T47D (cell line): Measurements from ENCODE around the gene SAPCD1.
A peak's percentile ranks its signal among the peaks of the same experiment; 100 is the strongest.
"Not testable (repeated sequence)": the region's sequence is repeated elsewhere in the genome, so short reads cannot be mapped to it uniquely, and the experiment has no call there.

Experiments used
- DNase-seq, 2 experiments: peaks; one replicate each; pipeline versions ENCODE4 v3.0.0 to v3.0.0-alpha.2; 2011 to 2012; ENCODE audit warnings: low read depth in 1 of 2, low spot score in 1 of 2
- JUND ChIP-seq: IDR thresholded peaks from 2 replicates; pipeline ENCODE4 v1.6.1; 2012; ENCODE audit warnings: low read depth
- in situ Hi-C: cut with HindIII; loops from 2 replicates; pipeline ENCODE4 v1.10.0; 2016; ENCODE audit warnings: low sequenced_read_pairs, low pct_unique_long_range_greater_than_20kb

Gene SAPCD1

DNA sequence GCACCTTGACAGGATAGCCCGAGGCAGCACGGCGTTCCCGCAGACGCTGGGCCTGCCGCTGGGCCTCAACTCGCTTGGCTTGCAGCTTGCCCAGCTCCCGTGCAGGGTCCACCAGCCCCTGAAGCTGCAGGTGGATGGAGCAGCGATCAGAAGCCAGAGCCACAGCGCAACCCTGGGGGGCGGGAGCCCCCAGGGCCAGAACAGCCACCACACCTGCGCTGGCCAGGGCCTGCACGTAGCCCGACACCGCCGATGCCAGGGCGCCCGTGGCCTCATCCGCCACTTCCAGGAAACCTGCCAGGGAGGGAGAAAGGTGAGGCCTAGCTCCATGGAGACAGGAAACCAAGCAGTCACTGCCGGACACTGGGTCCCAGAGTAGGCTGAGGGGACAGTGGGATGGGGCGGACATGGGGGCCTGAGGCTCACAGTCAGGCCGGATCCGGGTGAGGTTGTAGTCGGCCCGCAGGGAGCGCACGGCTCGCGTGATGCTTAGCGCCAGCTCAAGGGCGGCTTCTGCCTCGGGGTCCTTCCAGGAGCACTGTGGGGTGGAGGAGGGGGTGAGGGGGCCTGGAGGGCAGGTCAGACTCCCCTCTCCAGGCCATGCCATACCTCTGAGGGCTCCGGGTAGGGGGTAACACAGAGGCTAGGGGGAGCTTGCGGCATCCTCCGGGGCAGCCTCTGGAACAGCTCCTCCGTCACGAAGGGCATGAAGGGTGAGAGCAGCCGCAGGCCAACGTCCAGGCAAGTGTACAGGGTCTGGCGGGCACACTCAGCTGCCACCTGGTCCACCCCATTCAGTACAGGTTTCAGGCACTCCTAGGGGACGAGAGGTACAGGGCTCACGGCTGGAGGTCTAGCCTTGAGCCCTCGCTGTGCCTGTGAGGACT, 16.8 kb downstream of the SAPCD1 start:
- no peak for DNase-seq
- TF ChIP-seq JUND = no peak
- in situ Hi-C loops = no loop called here

DNA sequence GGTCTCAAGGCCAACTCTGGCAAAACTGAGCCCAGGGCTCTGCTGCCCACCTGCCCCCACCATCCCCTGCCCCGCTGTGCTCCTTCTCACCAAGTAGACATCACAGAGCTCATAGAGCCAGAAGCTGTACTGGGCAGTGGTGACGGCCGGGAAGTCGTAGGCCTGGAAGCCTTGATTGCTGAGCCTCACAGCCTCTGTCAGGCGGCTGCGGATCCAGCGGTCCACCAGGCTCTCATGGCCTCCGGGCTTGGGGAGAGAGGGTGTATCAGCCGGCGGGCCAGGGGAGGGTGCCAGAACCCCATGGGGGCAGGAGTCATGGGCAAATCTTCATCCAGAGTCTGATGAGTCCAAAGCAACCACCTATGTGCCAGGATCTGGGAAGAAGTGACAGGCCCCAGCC, 17.5 kb downstream of the SAPCD1 start:
- no peak for TF ChIP-seq JUND
- in situ Hi-C loops = no loop called here
- no peak for DNase-seq

DNA sequence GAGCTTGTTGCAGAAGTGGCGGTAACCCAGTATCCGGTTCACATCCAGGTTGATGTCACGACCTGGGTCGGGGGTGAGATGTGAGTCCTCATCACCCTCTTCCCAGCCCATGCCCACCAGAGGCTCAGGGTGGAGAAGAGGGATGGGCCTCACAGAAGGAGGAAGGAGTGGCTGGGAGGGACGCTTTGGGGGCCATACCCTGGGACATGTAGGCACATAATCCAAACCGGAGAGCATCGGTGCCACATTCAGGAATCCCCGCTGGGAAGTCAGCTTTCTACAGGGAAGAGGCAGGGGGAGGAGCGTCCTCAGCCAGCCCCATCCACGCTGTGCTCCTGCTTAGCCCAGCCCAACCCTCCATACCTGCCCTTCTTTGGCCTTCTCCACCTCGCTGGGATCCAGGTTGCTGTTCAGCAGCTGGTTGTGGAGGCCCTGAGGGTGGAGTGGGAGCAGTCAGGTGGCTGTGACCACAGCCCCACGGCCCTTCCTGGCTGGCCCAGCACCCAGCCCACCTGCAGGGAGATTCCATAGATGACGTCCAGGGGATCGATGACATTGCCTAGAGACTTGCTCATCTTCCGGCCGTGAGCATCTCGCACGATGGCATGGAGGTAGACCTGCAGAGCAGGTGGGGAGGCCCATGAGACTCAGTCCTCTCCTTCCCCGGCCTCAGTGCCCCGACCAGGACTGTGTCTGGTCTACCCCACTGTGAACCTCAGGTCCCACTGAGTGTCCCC, 18.2 kb downstream of the SAPCD1 start:
- TF ChIP-seq JUND = no peak
- no peak for DNase-seq
- in situ Hi-C loops = no loop called here

DNA sequence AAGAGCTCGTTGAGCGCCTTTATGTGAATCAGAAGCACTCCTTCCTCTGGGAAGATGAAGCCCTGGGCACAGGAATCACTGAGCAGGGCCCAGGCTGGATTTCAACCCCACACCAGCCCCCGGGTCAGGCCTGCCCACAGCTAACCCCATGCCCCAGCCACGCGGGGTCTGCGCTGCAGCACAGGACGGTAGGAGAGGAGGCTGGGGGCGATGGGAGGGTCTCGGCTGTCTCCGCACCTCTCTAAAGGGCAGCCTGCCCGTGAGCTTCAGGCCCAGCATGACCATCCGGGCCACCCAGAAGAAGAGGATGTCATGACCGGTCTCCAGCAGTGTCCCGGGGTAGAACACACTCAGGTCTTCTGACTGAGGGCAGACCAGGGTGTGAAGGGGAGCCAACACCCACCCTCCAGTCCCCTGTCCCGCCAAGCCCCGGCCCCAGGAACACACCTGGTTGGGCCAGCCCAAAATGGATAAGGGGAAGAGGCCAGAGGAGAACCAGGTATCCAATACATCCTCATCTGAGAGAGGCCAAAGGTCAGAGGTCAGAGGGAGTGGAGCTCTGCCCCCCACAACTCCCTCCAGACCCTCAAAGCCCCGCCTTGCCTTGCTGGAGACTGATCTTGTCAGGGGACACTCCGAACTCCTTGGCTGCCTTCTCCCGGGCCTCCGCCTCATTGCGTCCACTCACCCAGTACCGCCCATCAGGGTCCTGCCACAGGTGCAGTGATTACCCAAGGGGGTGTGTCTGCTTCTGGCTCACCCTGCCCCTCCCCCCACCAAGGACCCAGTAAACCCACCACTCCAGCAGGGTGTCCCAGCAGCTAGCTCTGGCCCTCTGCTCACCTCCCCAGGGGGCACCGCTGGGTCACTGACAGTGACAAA, 19.0 kb downstream of the SAPCD1 start:
- DNase-seq = no peak
- in situ Hi-C loops = no loop called here
- no peak for TF ChIP-seq JUND

DNA sequence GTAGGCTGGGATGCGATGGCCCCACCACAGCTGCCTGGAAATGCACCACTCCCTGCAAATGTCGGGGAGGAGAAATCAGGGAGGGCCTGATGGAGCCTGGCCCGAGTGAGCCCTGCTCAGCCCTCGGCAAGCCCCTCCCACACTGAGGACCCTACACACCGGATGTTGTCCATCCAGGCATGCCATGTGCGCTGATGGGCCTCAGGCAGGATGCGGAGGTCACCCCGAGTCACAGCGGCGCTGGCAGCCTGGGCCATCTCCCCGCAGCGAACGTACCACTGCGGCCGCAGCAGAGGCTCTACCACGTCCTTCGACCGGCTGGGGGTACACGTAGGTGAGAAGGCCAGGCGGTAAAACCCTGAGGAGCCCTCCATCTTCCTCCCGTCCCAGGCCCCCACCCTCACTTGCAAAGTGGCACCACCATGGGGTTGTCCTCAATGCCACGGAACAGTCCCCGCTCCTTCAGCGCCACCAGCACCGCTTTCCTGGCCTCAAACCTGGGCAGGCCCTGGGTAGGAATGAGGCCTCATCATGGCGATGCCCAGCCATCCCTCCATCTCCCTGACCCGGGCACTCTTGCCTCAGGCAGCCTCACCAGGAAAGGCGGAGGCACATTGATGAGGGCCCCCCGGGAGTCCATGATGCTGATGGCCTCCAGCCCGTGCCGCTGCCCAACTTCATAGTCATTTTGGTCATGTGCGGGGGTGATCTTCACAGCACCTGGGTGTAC, 19.8 kb downstream of the SAPCD1 start:
- TF ChIP-seq JUND = no peak
- in situ Hi-C loops = no loop called here
- no peak for DNase-seq

DNA sequence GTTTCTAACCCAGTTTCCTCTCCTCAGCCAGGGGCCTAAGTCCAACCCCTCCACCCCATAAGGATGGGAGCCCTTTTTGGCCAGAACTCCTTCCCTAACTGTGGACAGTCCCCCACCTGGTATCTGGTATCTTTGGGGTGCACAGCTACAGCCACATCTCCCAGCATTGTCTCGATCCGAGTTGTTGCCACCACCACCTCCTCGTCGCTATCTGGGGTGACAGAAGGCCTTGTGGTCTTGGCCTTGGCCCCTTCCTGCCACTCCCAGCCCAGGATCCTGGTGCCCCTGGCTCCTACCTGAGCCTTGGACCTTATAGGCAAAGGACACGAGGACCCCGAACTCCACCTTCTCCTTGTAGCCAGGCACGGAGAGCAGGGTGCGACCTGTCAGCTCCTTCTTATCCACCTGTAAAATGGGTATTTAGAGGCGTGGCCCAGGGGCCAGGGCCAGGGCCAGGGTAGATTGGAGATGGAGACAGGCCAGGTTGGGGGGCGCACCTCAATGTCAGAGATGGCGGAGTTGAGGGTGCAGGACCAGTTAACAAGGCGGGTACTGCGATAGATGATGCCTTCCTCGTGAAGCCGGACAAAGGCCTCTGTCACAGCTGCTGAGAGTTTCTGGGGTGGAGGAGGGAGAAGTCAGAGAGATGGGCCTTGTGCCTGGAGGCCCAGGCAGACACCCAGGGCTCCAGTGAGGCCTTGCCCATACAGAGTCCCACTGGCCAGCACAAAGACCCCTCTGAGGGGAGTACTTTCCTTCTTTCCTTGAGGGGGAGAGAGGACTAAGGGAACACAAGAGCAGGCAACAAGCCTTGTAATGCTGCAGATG, 21.9 kb downstream of the SAPCD1 start:
- in situ Hi-C loops = no loop called here
- DNase-seq = no peak
- TF ChIP-seq JUND = no peak

DNA sequence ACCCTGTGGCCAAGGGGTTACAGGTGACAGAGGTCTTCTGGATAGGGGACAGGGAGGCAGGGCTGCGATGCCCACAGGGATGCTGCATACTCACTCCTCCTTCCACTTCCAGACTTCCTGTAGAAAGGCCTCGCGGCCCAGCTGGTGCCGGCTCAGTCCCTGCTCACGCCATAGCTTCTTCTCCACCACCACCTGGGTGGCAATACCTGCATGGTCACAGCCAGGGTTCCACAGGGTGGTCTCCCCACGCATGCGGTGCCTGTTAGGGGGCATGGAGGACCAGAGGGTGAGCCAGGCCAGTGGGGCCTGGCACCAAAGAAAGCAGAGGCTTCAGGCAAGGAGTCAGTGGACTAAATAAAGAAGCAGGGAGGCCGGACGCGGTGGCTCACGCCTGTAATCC, 23.0 kb downstream of the SAPCD1 start:
- no peak for DNase-seq
- TF ChIP-seq JUND = no peak
- in situ Hi-C loops = no loop called here

DNA sequence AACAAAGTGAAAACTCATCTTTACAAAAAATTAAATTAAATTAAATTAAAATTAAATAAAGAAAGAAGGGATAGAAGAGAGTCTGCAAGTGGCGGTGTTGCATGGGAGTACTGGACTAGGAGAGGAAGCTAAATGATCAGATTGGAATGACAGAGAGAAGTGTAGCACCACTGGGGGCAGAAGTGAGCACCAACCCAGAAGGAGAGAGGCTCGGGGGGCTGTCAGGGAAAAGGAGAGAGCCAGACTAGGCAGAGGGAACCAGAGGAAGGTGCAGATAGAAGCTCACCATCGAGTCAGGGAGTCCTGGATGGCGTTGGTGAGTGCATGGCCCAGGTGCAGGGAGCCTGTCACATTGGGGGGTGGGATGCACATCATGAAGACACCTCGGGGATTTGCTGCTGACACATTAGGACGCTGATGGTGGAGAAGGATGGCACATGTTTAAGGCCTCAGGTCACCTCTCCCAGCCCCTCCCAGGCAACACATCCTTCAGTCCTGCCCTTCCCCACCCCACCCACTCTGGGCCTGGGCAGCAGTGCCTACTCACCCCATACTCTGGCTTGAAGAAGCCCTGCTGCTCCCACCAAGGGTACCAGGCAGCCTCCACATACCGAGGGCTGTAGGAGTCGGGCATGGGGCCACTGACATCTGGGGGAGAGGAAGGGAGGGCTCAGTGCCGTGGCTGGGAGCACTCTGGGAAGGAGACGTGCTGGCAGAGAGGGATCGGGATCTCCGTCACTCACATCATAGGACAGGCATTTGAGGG, 29.1 kb downstream of the SAPCD1 start:
- in situ Hi-C loops = no loop called here
- no peak for TF ChIP-seq JUND
- peak; percentile 52 to 63 for DNase-seq

DNA sequence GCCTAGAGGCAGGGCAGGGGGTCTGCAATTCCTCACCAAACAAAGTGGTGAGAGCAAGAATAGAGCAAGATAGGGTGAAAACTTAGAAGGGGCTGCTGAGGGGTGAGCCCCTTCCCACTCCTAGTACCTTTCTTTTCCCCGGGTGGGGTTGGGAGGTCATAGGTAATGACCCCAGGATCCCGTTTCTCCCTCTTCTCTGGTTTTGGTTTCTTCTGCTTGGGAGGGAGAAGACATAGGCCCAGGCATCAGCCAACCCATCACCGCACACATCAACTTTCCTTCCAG, 29.6 kb downstream of the SAPCD1 start:
- in situ Hi-C loops = no loop called here

DNA sequence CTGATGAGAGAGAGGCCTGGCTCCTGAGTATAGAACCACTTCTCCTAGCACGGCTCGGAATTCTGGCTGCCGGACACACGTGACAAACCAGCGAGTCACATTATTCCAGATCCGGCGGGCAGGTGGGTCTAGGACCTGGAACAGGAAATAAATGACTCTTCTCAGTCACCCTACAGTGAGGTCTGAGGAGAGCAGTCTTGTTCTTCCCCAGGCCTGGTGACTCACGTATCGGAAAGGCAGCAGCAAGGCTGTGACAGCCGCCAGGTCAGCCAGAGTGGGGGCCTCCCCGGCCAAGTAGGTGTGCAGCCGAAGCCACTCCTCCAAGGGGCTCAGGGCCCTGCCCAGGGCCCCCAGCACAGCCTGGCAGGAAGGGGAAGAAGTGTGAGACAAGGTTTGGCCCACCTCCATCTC, 30.3 kb downstream of the SAPCD1 start:
- TF ChIP-seq JUND = no peak
- DNase-seq = no peak
- in situ Hi-C loops = no loop called here

More for the DNA sequence above, 29.6 kb downstream of the SAPCD1 start:
- no peak for TF ChIP-seq JUND
- no peak for DNase-seq

DNA sequence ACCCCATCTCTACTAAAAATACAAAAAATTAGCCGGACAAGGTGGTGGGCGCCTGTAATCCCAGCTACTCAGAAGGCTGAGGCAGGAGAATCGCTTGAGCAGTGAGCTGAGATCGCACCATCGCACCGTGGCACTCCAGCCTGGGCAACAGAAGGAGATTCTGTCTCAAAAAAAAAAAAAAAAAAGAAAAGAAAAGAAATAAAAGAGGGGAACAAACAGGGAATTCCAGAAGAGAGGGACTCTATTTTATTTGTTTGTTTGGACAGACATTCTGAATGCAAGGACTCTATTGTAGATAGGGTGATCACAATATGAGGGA, 31.4 kb downstream of the SAPCD1 start:
- in situ Hi-C loops, DNase-seq: not testable (repeated sequence)
